LoVo (cell line): ENCODE data around the gene PBX1.

Experiments
- DNase-seq: peaks from one replicate; pipeline ENCODE4 v3.0.0-alpha.2; 2016; ENCODE audit warnings: low spot score

The PBX1 gene

GRCh38 chr1:164783778-164784555 is 225.0 kb downstream of the PBX1 start:
- DNase-seq, result no peak

GRCh38 chr1:164784960-164785359 is 226.0 kb downstream of the PBX1 start:
- DNase-seq, result no peak

- no peak for DNase-seq
Observed at GRCh38 chr1:164785841-164786534, 227.0 kb downstream of the PBX1 start.

GRCh38 chr1:164786980-164787833 is 228.2 kb downstream of the PBX1 start:
- peak; percentile 75 for DNase-seq

- no peak for DNase-seq
Observed at GRCh38 chr1:164787834-164788231, 228.8 kb downstream of the PBX1 start.

- no peak for DNase-seq
Observed at GRCh38 chr1:164790081-164790480, 231.1 kb downstream of the PBX1 start.

GRCh38 chr1:164792410-164793004 is 233.5 kb downstream of the PBX1 start:
- no peak for DNase-seq

GRCh38 chr1:164794356-164794755 is 235.4 kb downstream of the PBX1 start:
- peak; percentile 9 for DNase-seq

GRCh38 chr1:164796916-164797315 is 237.9 kb downstream of the PBX1 start:
- no peak for DNase-seq

- no peak for DNase-seq
Observed at GRCh38 chr1:164801246-164801731, 242.3 kb downstream of the PBX1 start.

- DNase-seq, result no peak
Observed at GRCh38 chr1:164801791-164802502, 243.0 kb downstream of the PBX1 start.

GRCh38 chr1:164802529-164803282 is 243.7 kb downstream of the PBX1 start:
- no peak for DNase-seq

- DNase-seq, result no peak
Observed at GRCh38 chr1:164803366-164803765, 244.4 kb downstream of the PBX1 start.

- DNase-seq, result no peak
Observed at GRCh38 chr1:164804366-164804765, 245.4 kb downstream of the PBX1 start.

GRCh38 chr1:164805399-164805798 is 246.4 kb downstream of the PBX1 start:
- DNase-seq, result no peak

GRCh38 chr1:164806531-164806930 is 247.5 kb downstream of the PBX1 start:
- no peak for DNase-seq

GRCh38 chr1:164813776-164814175 is 254.8 kb downstream of the PBX1 start:
- no peak for DNase-seq

- no peak for DNase-seq
Observed at GRCh38 chr1:164821648-164822047, 262.7 kb downstream of the PBX1 start.

- no peak for DNase-seq
Observed at GRCh38 chr1:164823486-164824279, 264.7 kb downstream of the PBX1 start.

- DNase-seq, result no peak
Observed at GRCh38 chr1:164824542-164824941, 265.6 kb downstream of the PBX1 start.
